Measurements from ENCODE around the gene NHERF1. TPM values are rescaled to one million over a fixed set of nuclear protein-coding genes. Genes with fewer than 3 reads are reported as not detected.

Gene NHERF1
- total RNA-seq, 4 donors from 2014 or later: 21.1 to 53.8 (median 42.0) TPM

DNA sequence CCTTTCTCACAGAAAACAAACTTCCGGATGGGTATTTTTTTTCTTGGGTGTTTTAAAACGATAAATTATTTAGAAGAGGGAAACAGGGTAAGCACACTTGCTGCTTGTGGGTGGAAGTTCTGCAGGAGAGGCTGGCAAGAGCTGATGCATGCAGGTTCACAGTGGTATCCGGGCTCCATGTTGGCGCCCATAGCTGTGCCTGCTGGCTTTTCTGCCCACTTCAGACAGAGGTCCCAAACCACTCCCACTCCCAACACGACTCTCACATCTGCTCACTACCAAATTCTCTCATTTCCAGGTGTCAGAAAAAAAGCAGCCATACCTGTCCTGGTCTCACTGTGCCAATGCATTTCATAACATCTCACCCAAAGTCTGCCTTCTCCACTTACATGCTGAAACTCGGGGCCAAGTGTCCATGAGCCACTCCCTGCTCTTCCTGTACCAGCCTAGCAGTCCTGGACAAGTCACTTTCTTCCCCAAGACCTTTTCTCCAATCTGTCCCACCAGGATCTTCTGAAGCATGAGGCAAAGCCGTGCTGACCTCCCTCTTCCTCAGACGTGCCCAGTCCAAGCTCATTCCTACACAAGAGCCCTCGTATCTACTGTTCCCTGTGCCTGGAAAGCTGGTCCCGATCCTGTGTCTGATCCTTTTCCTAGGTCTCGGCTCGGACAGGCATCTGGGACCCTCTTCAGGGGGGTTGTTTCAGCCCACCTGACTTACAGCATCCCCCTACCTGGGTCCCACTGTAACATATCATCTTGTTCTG lies 37.2 kb upstream of the NHERF1 start:
- no peak overlapping the region for H3K27ac ChIP-seq
- TF ChIP-seq POLR2AphosphoS5 (IDR thresholded peaks at IDR 0.05) (no peak), POLR2A (IDR thresholded peaks at IDR 0.05) (no peak), EP300 (IDR thresholded peaks at IDR 0.05) (no peak)
- TF ChIP-seq, protein P1, sequence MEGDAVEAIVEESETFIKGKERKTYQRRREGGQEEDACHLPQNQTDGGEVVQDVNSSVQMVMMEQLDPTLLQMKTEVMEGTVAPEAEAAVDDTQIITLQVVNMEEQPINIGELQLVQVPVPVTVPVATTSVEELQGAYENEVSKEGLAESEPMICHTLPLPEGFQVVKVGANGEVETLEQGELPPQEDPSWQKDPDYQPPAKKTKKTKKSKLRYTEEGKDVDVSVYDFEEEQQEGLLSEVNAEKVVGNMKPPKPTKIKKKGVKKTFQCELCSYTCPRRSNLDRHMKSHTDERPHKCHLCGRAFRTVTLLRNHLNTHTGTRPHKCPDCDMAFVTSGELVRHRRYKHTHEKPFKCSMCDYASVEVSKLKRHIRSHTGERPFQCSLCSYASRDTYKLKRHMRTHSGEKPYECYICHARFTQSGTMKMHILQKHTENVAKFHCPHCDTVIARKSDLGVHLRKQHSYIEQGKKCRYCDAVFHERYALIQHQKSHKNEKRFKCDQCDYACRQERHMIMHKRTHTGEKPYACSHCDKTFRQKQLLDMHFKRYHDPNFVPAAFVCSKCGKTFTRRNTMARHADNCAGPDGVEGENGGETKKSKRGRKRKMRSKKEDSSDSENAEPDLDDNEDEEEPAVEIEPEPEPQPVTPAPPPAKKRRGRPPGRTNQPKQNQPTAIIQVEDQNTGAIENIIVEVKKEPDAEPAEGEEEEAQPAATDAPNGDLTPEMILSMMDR (IDR thresholded peaks at IDR 0.05): no peak
- H3K36me3 ChIP-seq: no peaks in the 10 kb centered on the region
- 59% methylated on average over 12 of the region's 12 CpGs for WGBS
- no peak overlapping the region for H3K4me3 ChIP-seq
- DNase-seq (ENCODE audit: low spot score in 2 of 2): no peak
- H3K9me3 ChIP-seq: no peaks in the 10 kb centered on the region
- no peaks in the 10 kb centered on the region for H3K4me1 ChIP-seq
- peaks cover 19% of the 10 kb centered on the region for H3K27me3 ChIP-seq

DNA sequence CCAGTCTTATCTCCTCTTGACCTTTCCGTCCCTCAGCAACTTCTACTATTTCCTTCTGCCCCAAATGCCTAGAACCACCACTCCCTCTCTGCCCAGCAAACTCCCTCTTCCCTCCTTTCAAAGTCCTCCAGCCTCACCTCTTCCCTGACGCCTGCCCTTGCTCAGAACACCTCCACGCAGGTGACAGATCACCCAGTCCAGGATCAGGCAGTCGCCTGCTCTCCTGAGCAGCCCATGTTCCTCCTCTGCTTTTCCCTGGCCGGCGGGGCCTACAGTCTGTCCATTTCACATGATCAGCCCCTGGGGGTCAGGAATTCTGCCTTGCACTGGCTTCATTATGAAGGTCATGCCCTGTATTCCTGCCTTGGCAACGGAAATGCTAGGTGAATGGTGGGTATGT lies 36.1 kb upstream of the NHERF1 start:
- TF ChIP-seq EP300 (IDR thresholded peaks at IDR 0.05) (no peak), POLR2A (IDR thresholded peaks at IDR 0.05) (no peak), POLR2AphosphoS5 (IDR thresholded peaks at IDR 0.05) (no peak)
- TF ChIP-seq, protein P1 (IDR thresholded peaks at IDR 0.05): no peak
- DNase-seq (ENCODE audit: low spot score in 2 of 2): no peak
- 73% methylated on average over 7 of the region's 7 CpGs for WGBS
- no peaks in the 10 kb centered on the region for H3K4me1 ChIP-seq
- peaks cover 19% of the 10 kb centered on the region for H3K27me3 ChIP-seq
- H3K27ac ChIP-seq: no peak overlapping the region
- H3K4me3 ChIP-seq: no peak overlapping the region
- no peaks in the 10 kb centered on the region for H3K36me3 ChIP-seq
- no peaks in the 10 kb centered on the region for H3K9me3 ChIP-seq

DNA sequence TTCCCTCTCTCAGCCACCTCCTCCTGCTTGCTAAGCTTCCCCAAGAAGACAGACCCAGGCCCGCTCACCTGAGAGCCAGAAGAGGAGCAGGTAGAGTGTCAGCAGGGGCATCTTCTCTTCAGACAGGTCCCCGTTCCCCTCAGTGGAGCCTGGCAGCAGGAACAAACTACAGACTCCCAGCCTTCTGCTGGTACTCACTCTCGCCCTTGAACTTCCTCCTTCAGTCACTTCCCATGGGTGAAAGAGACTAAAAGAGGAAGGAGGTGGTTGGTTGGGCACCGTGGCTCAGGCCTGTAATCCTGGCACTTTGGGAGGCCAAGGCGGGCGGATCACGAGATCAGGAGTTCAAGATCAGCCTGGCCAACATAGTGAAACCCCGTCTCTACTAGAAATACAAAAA lies 35.7 kb upstream of the NHERF1 start, which contains the start of gene CD300LF:
CD300LF (minus strand) TSS at position 168 of the 400 bp plus-strand sequence; CDS start at position 111, 57 bp downstream.
- Histone ChIP-seq H3K4me1 (no peaks in the 10 kb centered on the region), H3K4me3 (no peak within 1 kb of the TSS), H3K27ac (no peak within 1 kb of the TSS), H3K27me3 (peaks cover 19% of the 10 kb centered on the region), H3K36me3 (no peaks in the 10 kb centered on the region), H3K9me3 (no peaks in the 10 kb centered on the region)
- TF ChIP-seq POLR2A (IDR thresholded peaks at IDR 0.05) (no peak), POLR2AphosphoS5 (IDR thresholded peaks at IDR 0.05) (no peak), EP300 (IDR thresholded peaks at IDR 0.05) (no peak)
- TF ChIP-seq, protein P1 (IDR thresholded peaks at IDR 0.05): no peak
- whole genome bisulfite sequencing: 85% methylated on average over 8 of the region's 8 CpGs
- no peak for DNase-seq (ENCODE audit: low spot score in 2 of 2)

DNA sequence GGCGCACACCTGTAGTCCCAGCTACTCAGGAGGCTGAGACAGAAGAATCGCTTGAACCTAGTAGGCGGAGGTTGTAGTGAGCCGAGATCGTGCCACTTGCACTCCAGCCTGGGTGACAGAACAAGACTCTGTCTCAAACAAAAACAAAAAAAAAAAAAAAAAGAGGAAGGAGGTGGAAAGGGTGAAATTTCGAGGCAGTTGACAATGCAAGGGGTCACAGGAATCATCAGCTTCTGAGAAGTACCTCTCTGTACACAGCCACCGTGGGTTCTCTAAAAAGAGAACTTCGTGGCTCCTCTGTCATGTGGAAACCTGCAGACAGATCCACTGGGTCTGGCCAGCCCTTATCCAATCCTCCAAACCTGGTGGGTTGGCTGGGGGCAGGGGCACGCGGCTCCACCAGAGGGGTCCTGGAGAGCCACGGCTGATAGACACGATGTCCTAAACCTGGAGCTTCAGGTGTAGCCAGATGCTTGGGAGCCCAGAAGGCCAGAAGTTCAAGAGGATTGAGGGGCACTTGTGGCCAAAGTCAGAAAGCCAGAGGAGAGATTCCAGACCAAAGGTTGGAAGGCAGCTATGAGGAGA lies 35.2 kb upstream of the NHERF1 start:
- H3K4me1 ChIP-seq: no peaks in the 10 kb centered on the region
- H3K9me3 ChIP-seq: no peaks in the 10 kb centered on the region
- WGBS: 83% methylated on average over 12 of the region's 12 CpGs
- H3K36me3 ChIP-seq: no peaks in the 10 kb centered on the region
- H3K27me3 ChIP-seq: peaks cover 19% of the 10 kb centered on the region
- no peak for DNase-seq (ENCODE audit: low spot score in 2 of 2)
- H3K27ac ChIP-seq: no peak overlapping the region
- no peak overlapping the region for H3K4me3 ChIP-seq
- TF ChIP-seq EP300 (IDR thresholded peaks at IDR 0.05) (no peak), POLR2AphosphoS5 (IDR thresholded peaks at IDR 0.05) (no peak), POLR2A (IDR thresholded peaks at IDR 0.05) (no peak)
- TF ChIP-seq, protein P1 (IDR thresholded peaks at IDR 0.05): no peak

DNA sequence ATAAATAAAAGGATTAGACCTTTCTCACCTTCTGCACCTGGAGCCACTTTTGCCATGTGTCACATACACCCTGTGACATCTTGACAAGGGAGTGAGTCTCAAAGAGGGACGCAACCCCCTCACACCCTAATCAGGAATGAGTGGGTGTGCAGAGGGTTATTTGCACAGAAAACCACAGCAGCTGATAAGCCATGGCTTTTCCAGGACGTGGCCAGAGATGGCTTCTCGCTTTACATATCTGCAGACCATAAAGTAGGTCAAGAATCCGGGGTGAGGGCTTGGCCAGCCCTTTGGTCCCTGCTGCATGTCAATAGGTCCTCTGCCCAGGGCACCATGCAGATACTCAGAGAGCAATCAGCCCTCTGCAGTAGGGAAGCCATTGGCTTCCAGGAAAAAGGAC lies 33.3 kb upstream of the NHERF1 start:
- no peaks in the 10 kb centered on the region for H3K9me3 ChIP-seq
- no peak overlapping the region for H3K27ac ChIP-seq
- 50% methylated on average over 3 of the region's 4 CpGs for WGBS
- peaks cover 16% of the 10 kb centered on the region for H3K27me3 ChIP-seq
- no peak overlapping the region for H3K4me3 ChIP-seq
- H3K36me3 ChIP-seq: no peaks in the 10 kb centered on the region
- H3K4me1 ChIP-seq: no peaks in the 10 kb centered on the region
- no peak for DNase-seq (ENCODE audit: low spot score in 2 of 2)
- no peak for TF ChIP-seq POLR2A (IDR thresholded peaks at IDR 0.05)
- TF ChIP-seq, protein P1 (IDR thresholded peaks at IDR 0.05): no peak
- no peak for TF ChIP-seq POLR2AphosphoS5 (IDR thresholded peaks at IDR 0.05)
- no peak for TF ChIP-seq EP300 (IDR thresholded peaks at IDR 0.05)

Data from suprapubic skin (tissue), 4 donors.